Activated T-cell treated with anti-CD3 and anti-CD28 coated beads, Interleukin-2, amount 50 U/mL, for 48 hours (primary cell): Measurements from ENCODE around the gene RAPGEF5.

Experiments used
- DNase-seq, 2 experiments: peaks; one replicate each; pipeline ENCODE4 v3.0.0-alpha.2; 2020

RAPGEF5 gene

DNA sequence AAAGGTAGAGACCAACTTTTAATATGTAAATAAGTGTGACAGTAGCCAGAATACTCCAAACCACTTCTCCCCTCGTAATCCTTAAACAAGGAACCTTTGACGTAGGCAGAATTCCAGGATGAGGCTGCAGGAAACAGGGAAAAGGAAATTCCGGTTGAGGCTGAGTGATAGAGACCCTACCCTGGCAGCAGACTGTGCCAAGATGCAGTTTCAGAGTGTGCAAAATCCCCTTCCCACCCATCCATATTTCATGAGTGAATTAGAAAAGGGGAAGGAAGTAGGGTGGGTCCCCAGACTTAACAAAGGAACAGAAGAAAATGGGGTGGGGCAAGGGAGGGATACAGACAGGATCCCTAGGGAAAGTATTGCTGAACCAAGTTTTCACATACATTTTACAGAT is 143.0 kb downstream of the RAPGEF5 start:
- DNase-seq, result no peak

DNA sequence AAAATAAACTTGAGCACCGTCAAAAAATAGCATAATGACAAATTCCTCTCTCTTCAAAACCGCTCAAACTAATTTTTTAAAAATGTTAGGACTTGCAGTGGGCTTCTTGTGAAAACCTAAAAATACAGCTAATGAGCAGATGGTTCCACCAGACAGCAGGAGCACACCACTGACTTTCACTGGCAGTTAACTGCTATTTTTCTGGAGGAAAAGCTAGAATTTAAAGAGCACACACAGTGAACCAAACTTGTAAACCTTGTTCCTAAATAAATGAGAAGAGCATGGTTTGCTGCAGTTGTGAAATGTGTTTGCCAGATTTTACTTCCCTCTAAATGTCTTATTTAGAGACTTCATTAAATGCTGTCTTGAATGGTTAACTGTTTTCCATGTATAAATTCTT is 143.9 kb downstream of the RAPGEF5 start:
- no peak for DNase-seq

DNA sequence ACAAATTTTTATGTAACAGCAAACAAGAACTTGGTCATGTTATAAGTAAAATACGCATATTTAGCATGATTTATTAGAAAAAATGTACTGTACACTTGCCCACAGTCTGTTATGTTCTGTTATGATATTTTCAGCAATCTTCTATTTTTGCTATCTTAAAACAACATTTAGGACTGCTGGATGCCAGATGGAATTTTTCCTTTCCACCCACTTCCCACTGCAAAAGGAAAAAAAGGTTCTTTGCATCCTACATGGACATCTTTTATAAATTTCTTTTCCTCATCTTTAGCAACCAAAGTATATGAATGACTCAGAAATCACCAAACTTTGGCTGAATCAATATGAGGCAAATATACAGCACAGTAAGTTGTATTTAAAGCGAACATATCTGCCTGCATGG is 146.0 kb downstream of the RAPGEF5 start:
- no peak for DNase-seq

DNA sequence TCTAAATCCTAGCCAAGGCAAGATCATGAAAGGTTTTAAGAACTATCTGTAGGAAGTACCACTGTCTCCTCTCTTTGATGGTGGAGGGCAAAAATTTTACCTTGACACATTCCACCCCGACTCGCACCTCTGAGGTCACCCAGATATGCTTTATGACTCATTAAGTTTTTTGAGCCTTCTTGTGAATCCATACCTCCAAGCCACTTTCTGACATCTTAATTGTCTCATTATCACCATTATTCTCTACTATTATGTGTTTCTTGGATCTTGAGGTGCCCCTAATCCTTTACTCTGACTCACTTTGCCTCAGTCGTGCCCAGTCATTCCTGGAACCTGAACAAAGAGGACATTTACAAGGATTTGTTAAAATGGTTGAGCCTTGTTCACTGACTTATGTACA is 146.6 kb downstream of the RAPGEF5 start:
- no peak for DNase-seq

DNA sequence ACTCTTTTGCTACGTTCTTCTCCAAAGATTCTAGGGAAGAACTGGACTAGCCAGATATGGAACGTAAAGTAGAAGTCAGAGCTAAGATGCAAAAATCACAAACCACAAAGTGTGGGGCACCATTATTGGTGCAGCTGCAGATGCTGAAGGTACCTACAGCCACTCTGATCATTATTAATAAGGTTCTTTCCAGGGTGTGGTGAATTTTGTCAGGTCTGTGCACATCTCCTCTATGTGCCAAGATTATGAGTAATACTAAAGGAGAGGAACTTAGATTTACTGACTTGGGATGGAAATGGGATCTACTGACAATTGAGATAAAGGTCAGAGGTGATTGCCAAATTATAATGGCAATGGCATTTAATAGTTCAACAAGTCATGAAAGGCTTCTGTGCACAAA is 148.2 kb downstream of the RAPGEF5 start:
- DNase-seq, result no peak

DNA sequence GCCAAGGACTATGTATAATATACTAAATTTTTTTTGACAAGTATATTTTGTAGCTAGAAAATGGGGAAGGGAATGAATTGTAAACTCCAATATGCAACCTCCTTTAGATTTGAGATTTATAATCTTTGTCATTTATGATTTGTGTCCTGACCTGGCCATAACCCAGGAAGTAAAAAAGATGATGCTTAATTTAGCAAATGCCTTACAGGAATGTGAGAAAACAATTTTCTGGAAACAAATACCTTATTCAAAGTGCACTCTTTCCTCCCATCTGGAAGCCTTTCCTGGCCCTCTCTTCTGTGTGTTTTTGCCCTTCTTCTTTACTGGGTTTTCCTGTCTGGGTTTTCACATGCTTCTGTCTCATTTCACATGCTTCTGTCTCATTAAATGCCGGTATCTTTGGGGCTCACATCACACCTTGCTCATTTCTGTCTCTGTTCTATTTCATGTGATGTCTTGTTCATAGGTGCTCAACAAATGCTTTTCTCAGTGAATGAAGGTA is 149.2 kb downstream of the RAPGEF5 start:
- DNase-seq, result no peak

DNA sequence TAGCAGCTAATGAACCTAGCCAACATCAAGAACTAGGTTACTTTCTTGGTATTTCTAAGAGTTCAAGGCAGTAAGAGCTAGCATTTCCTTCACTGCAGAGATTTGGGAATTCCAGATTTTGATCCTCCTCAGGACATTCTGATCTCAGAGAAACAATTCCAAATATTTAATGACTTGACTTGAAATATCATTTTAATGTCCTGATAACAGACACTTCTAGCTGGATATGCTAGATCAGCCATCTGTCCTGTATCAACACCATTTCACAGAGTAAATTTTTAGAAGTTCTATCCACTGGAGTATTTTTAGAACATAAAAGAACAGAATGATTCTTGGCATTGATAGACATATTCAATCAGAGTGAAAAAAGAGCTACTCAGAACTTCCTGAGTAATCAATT is 151.3 kb downstream of the RAPGEF5 start:
- no peak for DNase-seq

DNA sequence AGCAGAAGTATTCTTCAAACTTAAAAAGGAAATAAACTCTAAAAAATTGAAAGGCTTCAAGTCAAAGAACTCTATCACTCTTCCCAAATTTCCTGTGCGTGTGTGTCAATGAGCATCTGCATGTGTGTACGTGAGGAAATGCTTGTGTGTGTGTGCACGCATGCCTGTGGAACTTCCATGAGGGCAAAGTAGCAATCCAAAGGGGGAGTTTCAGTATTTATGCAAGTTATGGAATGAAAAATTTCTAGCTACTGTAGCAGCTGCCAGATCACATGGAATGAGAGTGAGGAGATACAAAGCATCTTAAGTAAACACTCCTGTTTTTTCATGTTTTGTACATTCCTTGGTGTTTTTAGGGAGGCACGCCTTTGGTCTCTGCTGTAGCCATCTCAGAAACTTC is 152.6 kb downstream of the RAPGEF5 start:
- no peak for DNase-seq

DNA sequence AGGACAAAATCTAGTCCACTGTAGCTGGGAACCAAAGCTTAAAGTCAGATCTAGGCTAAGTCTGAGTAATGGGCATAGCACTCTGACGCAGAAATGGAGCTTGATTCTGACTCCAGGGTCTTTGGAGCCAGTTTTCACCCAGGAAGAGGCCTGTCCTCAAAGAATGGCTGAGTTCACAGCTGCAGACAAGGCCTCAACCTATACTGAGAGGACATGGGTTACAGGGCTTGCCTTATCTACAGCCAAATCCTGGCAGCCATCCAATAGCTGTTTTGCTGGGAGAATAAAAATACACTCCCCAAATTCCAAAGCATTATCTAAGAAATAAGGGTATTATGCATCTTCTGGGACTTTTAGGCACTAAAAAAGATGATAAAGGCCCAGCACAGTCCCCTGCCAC is 154.8 kb downstream of the RAPGEF5 start:
- DNase-seq, result no peak

DNA sequence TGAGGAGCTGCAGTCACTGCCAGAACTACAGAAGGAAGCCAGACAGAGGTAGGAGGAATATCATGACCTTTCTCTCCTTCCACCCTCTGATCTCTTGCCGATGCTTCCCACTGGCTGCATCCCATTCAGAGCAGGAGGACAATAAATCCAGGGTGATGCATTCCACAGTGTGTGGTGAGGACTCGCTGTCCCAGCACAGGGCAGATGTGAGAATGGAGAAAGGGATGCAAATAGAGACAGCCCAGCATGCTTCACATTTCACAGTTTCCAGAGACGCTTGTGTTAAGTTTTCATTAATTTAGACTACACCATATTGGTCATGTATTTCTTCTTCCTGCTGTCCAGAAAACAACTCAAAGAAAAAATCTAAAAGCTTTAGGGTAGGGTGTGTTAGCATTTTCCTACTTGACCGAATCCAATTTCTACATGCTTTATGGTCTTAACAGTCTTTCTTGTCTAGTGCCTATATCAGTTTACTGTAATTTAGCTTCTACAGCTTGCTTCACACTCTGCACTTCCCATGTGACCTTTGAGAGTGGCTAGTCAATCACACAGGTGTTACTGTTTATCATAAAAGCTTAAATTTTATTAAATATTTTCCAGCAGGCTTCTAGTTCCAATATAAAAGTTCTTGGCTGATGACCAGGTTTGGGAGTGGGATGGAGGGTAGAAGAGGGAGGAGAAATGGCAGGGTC is 155.6 kb downstream of the RAPGEF5 start:
- no peak for DNase-seq

DNA sequence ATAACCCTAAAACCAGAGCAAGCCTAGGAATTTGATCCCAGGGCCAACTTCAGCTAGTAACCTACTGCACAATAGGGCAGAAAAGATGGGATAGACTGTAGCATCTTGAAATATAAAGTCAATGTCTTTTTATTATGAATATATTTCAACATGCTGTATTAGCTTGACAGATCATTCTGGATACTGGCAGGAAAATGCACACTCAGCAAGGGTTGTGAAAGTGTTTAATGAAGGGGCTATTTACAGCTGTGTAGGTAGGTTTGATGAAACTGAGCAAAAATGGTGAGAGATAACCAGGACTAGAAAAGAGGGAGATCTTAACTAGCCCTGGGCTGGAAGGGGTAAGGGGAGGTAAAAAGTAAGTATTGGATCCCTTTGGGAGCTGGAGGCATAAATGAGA is 156.2 kb downstream of the RAPGEF5 start:
- no peak for DNase-seq

DNA sequence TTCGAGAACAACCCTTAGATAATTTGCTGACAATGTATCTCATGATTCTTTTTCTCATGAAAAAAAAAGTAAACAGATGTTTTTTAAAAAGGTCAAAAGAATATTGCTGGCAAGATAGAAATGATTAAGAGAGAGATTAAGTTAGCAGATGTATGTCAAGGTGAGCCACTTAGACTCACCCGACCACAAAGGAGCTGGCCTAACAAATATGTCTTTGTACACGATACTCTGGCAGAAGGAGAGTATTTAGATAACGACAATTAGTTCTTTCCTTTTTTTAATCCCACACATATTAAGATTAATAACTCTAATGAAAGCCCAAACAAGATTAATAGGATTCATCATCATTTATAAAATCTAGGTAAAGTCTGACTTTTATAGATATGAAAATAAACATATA is 156.7 kb downstream of the RAPGEF5 start:
- no peak for DNase-seq

DNA sequence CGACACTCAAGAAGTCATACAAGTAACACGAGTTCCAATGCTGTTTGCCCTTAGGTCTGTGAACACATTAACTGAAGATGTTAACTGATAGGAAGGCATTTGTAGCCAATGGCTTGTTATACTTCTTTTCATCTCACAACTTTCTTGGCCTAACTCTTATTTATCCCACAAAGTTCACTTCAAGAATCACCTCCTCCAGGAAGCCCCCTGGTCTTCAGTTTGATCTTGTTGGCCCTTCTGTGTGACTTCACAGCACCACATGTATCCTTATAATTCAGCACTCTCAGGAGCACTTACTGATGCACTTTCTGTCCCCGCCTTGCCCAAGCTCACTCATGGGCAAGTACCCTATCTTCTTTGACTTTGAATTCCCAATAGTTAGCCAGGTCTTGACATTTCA is 159.6 kb downstream of the RAPGEF5 start:
- no peak for DNase-seq

DNA sequence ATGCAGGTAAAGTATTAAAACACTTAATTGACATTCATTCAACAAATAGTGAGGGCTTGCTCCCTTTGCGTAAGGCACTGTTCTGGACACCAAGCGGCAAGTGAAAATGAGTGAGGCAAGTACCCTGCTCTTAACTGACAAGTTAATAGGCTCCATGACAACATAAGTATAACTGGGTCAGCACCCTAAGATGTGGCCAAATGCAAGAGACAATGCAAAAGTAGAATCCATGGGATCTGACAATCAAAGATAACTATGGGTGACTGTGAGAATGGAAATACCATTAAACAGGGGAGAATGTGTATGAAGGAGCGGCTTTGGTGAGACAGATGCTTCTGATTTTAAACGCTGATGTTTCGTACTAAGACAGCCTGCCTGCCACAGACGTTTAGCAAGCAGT is 160.5 kb downstream of the RAPGEF5 start:
- DNase-seq, result no peak

DNA sequence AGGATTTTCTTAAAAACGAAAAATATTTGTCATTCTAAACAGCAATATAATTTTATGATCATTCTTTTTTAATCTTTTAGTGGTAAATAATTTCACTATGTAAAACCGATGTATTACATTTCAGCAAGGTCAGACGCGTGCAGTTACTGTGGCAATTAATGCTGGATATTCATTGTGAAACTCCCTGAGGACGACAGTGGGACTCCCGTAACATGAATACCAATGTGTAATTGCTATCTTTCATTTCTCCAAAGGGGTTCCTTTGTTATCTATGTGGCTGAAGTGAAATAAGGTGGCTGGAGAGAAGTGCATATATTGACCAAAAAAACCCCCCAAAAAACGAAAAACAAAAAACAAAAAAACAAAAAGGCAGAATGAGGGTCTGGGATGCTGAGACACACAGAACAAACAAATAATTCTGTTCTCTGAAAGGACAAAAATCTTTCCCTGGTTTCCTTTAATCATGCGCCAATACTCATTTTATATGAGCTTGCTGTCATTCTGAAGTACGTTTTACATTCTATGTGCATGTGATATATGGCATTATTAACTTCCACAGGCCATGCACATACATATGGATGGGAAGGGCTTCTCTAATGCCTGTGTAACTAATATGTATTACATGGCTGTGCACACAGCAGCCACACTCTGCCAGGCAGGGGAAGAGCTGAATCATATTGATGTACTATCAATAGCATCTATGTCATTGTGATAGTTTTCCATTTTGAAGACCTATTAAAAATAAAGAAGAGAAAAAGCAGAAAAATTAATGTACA is 161.4 kb downstream of the RAPGEF5 start:
- DNase-seq, result no peak

DNA sequence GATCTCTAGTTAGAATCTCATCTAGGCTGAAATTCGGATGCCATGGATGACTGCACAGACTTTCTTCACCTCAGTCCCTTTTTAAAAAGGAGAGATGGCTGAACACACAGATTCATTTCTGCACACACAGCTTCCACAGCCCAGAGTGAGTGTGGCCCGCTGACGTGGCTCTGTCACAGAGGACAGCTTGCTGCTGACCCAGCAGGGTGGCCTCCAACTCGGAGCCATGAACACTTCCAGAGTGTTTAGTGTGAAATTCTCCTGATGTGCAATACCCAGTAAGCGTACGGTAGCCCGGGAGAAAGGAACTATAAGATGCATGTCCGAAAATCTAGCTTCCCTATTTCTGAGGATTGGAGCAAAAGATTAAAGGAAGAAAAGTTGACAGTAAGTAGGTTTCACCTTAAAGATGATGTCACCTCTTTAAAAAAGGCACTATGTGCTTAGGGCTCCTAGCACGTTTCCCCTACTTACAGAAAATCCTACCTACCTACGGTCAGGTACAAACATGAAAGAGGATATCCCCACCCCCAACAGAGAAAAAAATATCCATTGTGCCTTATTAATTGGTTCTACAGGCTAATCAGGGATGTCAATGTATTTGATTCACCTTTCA is 162.2 kb downstream of the RAPGEF5 start:
- DNase-seq, result no peak

DNA sequence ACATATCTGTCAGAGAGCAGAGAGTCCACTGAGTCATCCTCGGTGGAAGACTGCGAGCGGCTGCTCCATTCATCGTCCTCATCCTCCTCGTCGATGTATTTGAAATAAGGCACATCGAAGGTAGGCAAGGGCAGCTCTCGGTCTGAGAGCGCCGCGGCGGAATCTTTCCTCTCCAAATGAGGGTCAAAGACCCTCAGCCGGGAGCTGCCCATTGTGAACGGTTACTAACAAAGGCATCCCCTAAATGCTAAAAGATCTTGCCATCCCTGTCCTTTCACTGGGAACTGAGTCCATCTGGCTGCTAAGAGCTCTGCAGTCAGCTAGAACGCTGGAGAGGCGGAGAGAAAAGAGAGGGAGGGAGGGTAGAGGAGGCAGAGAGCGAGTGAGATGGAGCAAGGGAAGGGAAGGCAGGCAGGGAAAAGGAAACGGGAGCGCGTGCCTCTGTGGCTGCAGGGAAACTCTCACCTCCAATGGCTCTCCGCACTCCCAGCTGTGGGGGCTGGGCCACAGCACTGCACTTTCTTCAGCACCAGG is 163.4 kb downstream of the RAPGEF5 start:
- no peak for DNase-seq

DNA sequence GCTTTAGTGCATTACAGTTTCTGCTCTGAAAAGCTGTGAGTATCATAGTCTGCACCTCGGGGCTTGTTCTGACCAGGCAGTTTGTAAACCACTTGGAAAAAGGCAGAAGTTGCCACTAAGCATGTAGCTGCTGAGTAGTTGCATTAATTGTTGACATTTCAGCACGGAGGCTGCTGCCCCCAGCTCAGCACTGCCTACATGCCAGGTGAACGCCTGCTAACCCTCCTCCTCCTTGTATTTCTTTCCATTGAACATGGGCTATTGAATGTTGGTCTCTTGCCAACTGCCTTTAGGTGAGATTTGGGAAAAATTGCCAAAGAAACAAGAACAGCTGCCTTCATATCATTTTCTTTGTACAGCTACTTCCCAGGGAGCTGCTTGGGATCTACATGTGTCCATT is 164.2 kb downstream of the RAPGEF5 start:
- DNase-seq, result no peak

DNA sequence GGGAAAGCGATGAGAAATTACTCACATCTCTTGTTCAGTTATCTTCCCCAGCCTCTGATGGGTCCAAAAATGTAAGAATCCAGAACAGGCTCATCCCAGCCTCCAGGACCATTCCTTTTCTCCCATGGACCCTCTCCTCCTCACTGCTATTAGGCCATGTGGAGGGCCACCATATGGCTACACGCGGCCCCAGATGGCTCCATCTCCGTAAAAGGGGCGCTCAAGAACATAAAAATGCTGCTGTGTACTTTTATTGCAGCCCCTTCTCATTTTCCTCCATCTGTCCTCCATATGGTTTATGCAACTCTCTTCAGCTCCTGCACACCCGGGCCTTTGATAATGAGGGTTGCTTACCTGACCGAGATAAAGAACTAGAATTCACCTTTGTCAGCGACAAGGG is 166.2 kb downstream of the RAPGEF5 start:
- DNase-seq, result no peak

DNA sequence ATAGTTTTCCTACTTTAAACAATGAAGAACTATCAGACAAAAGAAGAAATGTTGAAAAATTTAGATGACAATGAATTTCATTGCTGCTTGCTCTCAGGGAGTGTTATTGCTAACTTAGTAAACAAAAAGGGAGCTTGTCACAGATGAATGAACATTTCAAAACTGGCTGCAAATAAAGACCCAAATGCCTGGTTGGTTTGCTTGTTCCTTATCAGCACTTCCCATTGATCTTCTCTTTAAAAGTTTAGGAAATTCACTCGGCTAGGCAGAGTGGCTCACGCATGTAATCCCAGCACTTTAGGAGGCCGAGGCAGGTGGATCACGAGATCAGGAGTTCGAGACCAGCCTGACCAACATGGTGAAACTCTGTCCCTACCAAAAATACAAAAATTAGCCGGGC is 167.2 kb downstream of the RAPGEF5 start:
- no peak for DNase-seq

DNA sequence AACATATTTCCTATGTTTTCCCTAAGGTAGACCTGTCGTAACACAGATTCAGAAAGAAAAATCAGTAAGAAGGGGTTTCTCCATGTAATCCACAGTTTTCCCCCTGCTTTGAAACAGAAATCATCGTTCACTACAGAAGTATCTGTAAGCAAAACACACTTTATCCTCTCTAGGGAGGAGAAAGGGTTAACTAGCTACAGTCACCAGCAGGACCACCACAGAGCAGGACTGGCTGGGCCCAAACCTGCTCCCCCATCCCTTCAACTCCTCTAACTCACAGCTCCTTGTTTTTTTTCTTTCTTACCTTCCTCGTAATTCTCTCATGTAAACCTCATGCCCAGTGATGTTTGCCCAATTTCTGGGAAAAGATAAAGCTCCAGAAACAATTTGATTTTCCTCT is 167.7 kb downstream of the RAPGEF5 start:
- no peak for DNase-seq

DNA sequence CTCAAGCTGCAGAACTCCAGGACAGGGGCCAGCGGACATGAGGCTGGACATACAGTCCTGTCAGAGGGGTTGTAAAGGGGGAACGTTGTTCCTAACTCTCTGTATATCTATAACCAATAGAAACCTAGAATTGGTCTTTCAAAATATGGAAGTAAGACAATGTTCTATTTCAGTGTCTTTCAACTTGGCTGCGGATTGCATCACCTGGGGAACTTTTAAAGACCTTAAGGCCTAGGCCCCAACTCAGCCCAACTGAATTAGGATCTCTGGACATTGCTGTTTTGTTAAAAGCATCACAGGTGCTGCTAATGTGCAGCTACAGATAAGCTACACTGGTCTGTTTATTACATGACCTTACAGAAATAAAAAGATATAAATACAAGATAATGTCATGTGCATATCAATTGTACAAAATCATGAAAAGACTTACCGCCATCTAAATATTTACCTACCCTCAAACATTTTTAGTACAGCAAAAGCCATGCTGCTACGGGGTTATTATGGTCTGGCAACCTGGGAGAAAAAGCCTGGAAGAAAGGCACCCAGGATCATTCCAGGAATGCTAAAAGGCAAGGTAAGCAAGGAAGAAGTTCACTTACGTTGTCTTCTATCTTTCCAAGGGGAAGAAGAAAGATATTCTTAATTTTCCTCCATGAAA is 169.1 kb downstream of the RAPGEF5 start:
- no peak for DNase-seq

DNA sequence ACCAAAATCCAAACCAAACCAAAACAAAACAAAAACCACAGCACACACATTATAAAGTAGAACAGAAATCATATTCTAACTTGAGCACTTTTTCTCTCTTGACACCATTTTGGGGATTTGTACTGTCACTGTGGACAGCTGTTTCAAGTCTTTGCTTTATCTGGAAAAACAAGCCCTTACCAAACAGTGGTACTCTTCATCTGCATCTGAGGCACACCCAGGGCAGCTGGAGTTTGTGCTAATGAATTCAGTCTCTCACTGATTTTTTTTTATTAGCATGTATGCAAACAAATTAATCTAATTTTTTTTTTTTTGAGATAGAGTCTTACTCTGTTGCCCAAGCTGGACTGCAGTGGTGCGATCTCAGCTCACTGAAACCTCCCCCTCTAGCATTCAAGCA is 171.4 kb downstream of the RAPGEF5 start:
- DNase-seq, result no peak
